SK-N-SH (cell line): ENCODE data around the gene RAI14. TPM values are rescaled to one million over a fixed set of nuclear protein-coding genes. Genes with fewer than 3 reads are reported as not detected.

Source experiments
- CTCF ChIA-PET: fragments of 300-600, 350-600 bp; formaldehyde crosslinking; extraction: SDS; loops from one replicate; lab custom pipeline; 2021; lab: Yijun Ruan, JAX
- POLR2A ChIA-PET: fragments of 350-600 bp; sonication (Branson Sonifier 250); formaldehyde crosslinking; extraction: SDS; loops from one replicate; lab custom pipeline; 2020; ENCODE audit warnings: antibody characterized with exemption, inconsistent platforms; lab: Yijun Ruan, JAX
- DNase-seq: peaks from one replicate; pipeline ENCODE4 v3.0.0; 2012
- H2AFZ ChIP-seq: fragments of 200-600 bp; sonication (generic); 2 replicates; pipeline ENCODE4 v1.8.1; 2016; ENCODE audit warnings: antibody characterized with exemption, mild to moderate bottlenecking, low read depth
- H3F3A ChIP-seq: fragments of 200-600 bp; sonication (generic); replicated peaks from 2 replicates; pipeline ENCODE3; 2016; ENCODE audit warnings: antibody characterized with exemption, mild to moderate bottlenecking; ENCODE audit not compliant: insufficient read depth
- H3K27ac ChIP-seq, 2 experiments: fragments of 200-500 bp in 1 of 2; fragments of 200-600 bp in 1 of 2; sonication (Bioruptor generic) in 1 of 2; sonication (generic), shearing (Covaris generic) in 1 of 2; 2 replicates each; pipeline versions ENCODE4 v1.5.1 to v1.6.1; 2014 to 2016; ENCODE audit warnings: low read depth in 2 of 2, inconsistent platforms in 1 of 2, low read length in 1 of 2, mild to moderate bottlenecking in 1 of 2, mixed read lengths in 1 of 2
- H3K27me3 ChIP-seq: fragments of 200-600 bp; sonication (generic), shearing (Covaris generic); 2 replicates; pipeline ENCODE4 v1.6.1; 2016; ENCODE audit warnings: mixed run types; ENCODE audit not compliant: insufficient read depth
- H3K36me3 ChIP-seq, 2 experiments: fragments of 200-500 bp in 1 of 2; fragments of 200-600 bp in 1 of 2; sonication (Bioruptor generic) in 1 of 2; sonication (generic) in 1 of 2; replicated peaks in 1 of 2; 2 replicates each; pipeline versions ENCODE3 to v1.5.1; 2014 to 2016; ENCODE audit warnings: low read length in 1 of 2, mild to moderate bottlenecking in 1 of 2; ENCODE audit not compliant: insufficient read depth in 2 of 2, control insufficient read depth in 1 of 2
- H3K4me1 ChIP-seq, 2 experiments: fragments of 200-500 bp in 1 of 2; fragments of 200-600 bp in 1 of 2; sonication (Bioruptor generic) in 1 of 2; sonication (generic), shearing (Covaris generic) in 1 of 2; 2 replicates each; pipeline versions ENCODE4 v1.5.1 to v1.6.1; 2014 to 2016; ENCODE audit warnings: low read depth in 1 of 2, low read length in 1 of 2, mixed run types in 1 of 2; ENCODE audit not compliant: insufficient read depth in 2 of 2, control insufficient read depth in 1 of 2
- H3K4me2 ChIP-seq: fragments of 200-600 bp; sonication (generic), shearing (Covaris generic); 2 replicates; pipeline ENCODE4 v1.6.1; 2017; ENCODE audit warnings: mixed run types
- H3K4me3 ChIP-seq, 2 experiments: fragments of 200-500 bp in 1 of 2; fragments of 200-600 bp in 1 of 2; sonication (Bioruptor generic) in 1 of 2; sonication (generic), shearing (Covaris generic) in 1 of 2; 2 replicates each; pipeline versions ENCODE4 v1.5.1 to v1.8.1; 2014 to 2016; ENCODE audit warnings: low read depth in 2 of 2, inconsistent platforms in 1 of 2, low read length in 1 of 2, mild to moderate bottlenecking in 1 of 2, mixed read lengths in 1 of 2, moderate library complexity in 1 of 2
- H3K79me2 ChIP-seq: fragments of 200-600 bp; sonication (generic); 2 replicates; pipeline ENCODE4 v1.8.1; 2017; ENCODE audit warnings: mild to moderate bottlenecking; ENCODE audit not compliant: insufficient read depth
- H3K9ac ChIP-seq: fragments of 200-600 bp; sonication (generic); 2 replicates; pipeline ENCODE4 v1.6.1; 2017; ENCODE audit warnings: mixed run types
- H3K9me2 ChIP-seq: fragments of 200-600 bp; sonication (generic); 2 replicates; pipeline ENCODE4 v1.6.1; 2017; ENCODE audit warnings: mixed run types
- H3K9me3 ChIP-seq: fragments of 200-600 bp; sonication (generic); 2 replicates; pipeline ENCODE4 v1.6.1; 2017; ENCODE audit warnings: mixed run types, mild to moderate bottlenecking, moderate library complexity
- H4K20me1 ChIP-seq: fragments of 200-600 bp; sonication (generic); 2 replicates; pipeline ENCODE4 v1.6.1; 2017; ENCODE audit warnings: mild to moderate bottlenecking, mixed run types; ENCODE audit not compliant: insufficient read depth
- ELF1 ChIP-seq: IDR thresholded peaks from 2 replicates; pipeline ENCODE4 v1.4.0; 2012
- EP300 ChIP-seq, 2 experiments: IDR thresholded peaks; 2 replicates each; pipeline versions ENCODE4 v1.4.0 to v1.6.1; 2012; ENCODE audit warnings: borderline replicate concordance in 1 of 2, low read depth in 1 of 2, low read length in 1 of 2
- GABPA ChIP-seq: IDR thresholded peaks from 2 replicates; pipeline ENCODE4 v1.4.0; 2012; ENCODE audit warnings: low read depth, mild to moderate bottlenecking
- MEF2A ChIP-seq: IDR thresholded peaks from 2 replicates; pipeline ENCODE4 v1.4.0; 2012; ENCODE audit warnings: low read depth, borderline replicate concordance
- NFIC ChIP-seq: IDR thresholded peaks from 2 replicates; pipeline ENCODE4 v1.4.0; 2012; ENCODE audit warnings: borderline replicate concordance
- REST ChIP-seq: IDR thresholded peaks from 2 replicates; pipeline ENCODE4 v1.6.1; 2012; ENCODE audit warnings: mild to moderate bottlenecking, low read depth, low read length, moderate library complexity
- RXRA ChIP-seq: IDR thresholded peaks from 2 replicates; pipeline ENCODE4 v1.4.0; 2012; ENCODE audit warnings: low read depth, mild to moderate bottlenecking, borderline replicate concordance
- TAF1 ChIP-seq: IDR thresholded peaks from 2 replicates; pipeline ENCODE4 v1.6.1; 2012; ENCODE audit warnings: low read depth, mild to moderate bottlenecking, low read length, moderate library complexity, borderline replicate concordance
- WGBS: methylation state at CpG from one replicate; pipeline ENCODE4 v1.1.6; 2017; ENCODE audit warnings: low lambda C conversion rate; 5-methylcytosine and 5-hydroxymethylcytosine counted together
- polyA plus RNA-seq, 3 experiments: library from polyadenylated mRNA; depleted of rRNA; stranded (reverse); fragments of >200 nt; gene quantifications; 2 replicates each; pipeline ENCODE4 v1.2.3, GENCODE V29; 2012
- TF ChIP-seq, protein P1 (sequence below): IDR thresholded peaks from 2 replicates; pipeline ENCODE4 v1.4.0; 2012; ENCODE audit warnings: low read depth
- TF ChIP-seq, protein P2 (sequence below): fragments of 150-350 bp; IDR thresholded peaks from 2 replicates; pipeline ENCODE4 v1.6.1; 2016; ENCODE audit warnings: mild to moderate bottlenecking, low read depth, low read length
- TF ChIP-seq, protein P3 (sequence below): fragments of 200-600 bp; sonication (generic); IDR thresholded peaks from 2 replicates; pipeline ENCODE4 v1.6.1; 2017; ENCODE audit warnings: antibody characterized with exemption, mild to moderate bottlenecking, moderate library complexity
- TF ChIP-seq, protein P4 (sequence below): IDR thresholded peaks from 2 replicates; pipeline ENCODE4; 2012

RAI14 gene
- polyA plus RNA-seq, 1 of the 3 experiments (the other 2 are of a cell fraction), result 53.2 TPM

GRCh38 chr5:34865091-34865490 lies 209.0 kb downstream of the RAI14 start:
- H4K20me1 ChIP-seq, result no peaks in the 10 kb centered on the region
- POLR2A ChIA-PET, result no interaction called here
- CTCF ChIA-PET, result interaction anchor here (0.8 kb wide), 1 partner anchor 379 kb away, joined by 3 read pairs; no protein-coding TSS in a partner anchor
- no peaks in the 10 kb centered on the region for H3K9me3 ChIP-seq
- no peak overlapping the region for H3K4me3 ChIP-seq
- WGBS, result 95% methylated on average over 2 of the region's 2 CpGs
- no peaks in the 10 kb centered on the region for H3K9me2 ChIP-seq
- H3K27ac ChIP-seq, result no peak overlapping the region
- no peak for DNase-seq
- H3K9ac ChIP-seq, result no peak overlapping the region
- TF ChIP-seq TAF1 (no peak), EP300 (IDR thresholded peaks at IDR 0.05; ENCODE audit: borderline replicate concordance in 1 of 2, low read depth in 1 of 2, low read length in 1 of 2) (no peak), RXRA (no peak), ELF1 (no peak), REST (no peak), GABPA (no peak), MEF2A (no peak), NFIC (no peak)
- TF ChIP-seq, protein P1, sequence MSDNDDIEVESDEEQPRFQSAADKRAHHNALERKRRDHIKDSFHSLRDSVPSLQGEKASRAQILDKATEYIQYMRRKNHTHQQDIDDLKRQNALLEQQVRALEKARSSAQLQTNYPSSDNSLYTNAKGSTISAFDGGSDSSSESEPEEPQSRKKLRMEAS, result no peak
- TF ChIP-seq, protein P2, sequence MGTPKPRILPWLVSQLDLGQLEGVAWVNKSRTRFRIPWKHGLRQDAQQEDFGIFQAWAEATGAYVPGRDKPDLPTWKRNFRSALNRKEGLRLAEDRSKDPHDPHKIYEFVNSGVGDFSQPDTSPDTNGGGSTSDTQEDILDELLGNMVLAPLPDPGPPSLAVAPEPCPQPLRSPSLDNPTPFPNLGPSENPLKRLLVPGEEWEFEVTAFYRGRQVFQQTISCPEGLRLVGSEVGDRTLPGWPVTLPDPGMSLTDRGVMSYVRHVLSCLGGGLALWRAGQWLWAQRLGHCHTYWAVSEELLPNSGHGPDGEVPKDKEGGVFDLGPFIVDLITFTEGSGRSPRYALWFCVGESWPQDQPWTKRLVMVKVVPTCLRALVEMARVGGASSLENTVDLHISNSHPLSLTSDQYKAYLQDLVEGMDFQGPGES, result no peak
- TF ChIP-seq, protein P3, sequence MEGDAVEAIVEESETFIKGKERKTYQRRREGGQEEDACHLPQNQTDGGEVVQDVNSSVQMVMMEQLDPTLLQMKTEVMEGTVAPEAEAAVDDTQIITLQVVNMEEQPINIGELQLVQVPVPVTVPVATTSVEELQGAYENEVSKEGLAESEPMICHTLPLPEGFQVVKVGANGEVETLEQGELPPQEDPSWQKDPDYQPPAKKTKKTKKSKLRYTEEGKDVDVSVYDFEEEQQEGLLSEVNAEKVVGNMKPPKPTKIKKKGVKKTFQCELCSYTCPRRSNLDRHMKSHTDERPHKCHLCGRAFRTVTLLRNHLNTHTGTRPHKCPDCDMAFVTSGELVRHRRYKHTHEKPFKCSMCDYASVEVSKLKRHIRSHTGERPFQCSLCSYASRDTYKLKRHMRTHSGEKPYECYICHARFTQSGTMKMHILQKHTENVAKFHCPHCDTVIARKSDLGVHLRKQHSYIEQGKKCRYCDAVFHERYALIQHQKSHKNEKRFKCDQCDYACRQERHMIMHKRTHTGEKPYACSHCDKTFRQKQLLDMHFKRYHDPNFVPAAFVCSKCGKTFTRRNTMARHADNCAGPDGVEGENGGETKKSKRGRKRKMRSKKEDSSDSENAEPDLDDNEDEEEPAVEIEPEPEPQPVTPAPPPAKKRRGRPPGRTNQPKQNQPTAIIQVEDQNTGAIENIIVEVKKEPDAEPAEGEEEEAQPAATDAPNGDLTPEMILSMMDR, result no peak
- TF ChIP-seq, protein P4, sequence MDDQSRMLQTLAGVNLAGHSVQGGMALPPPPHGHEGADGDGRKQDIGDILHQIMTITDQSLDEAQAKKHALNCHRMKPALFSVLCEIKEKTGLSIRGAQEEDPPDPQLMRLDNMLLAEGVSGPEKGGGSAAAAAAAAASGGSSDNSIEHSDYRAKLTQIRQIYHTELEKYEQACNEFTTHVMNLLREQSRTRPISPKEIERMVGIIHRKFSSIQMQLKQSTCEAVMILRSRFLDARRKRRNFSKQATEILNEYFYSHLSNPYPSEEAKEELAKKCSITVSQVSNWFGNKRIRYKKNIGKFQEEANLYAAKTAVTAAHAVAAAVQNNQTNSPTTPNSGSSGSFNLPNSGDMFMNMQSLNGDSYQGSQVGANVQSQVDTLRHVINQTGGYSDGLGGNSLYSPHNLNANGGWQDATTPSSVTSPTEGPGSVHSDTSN, result no peak
- no peaks in the 10 kb centered on the region for H3K36me3 ChIP-seq
- H3K79me2 ChIP-seq, result no peaks in the 10 kb centered on the region
- no peaks in the 10 kb centered on the region for H3K27me3 ChIP-seq
- H3F3A ChIP-seq, result no peaks in the 10 kb centered on the region
- peaks cover 0 to 3% of the 10 kb centered on the region in 2 experiments; a peak in 1 of 4 replicates for H3K4me1 ChIP-seq
- no peak overlapping the region for H2AFZ ChIP-seq
- no peak overlapping the region for H3K4me2 ChIP-seq
